HL-60 (cell line): ENCODE data around the gene PLXNA3.

Experiments
- DNase-seq, 2 experiments: peaks; one replicate each; pipeline ENCODE4 v3.0.0-alpha.2; 2010 to 2020; ENCODE audit warnings: low read depth in 1 of 2, low spot score in 1 of 2
- H3K27ac ChIP-seq: fragments of 250-450 bp; sonication (Bioruptor Pico); replicated peaks from 2 replicates; pipeline ENCODE4 v1.5.1; 2020; ENCODE audit warnings: mild to moderate bottlenecking, moderate library complexity
- H3K27me3 ChIP-seq: fragments of 250-450 bp; sonication (Bioruptor Pico); 2 replicates; pipeline ENCODE4 v1.5.1; 2021; ENCODE audit warnings: mild to moderate bottlenecking, moderate library complexity; ENCODE audit not compliant: insufficient read depth, poor library complexity, severe bottlenecking
- H3K4me3 ChIP-seq: replicated peaks from 2 replicates; pipeline ENCODE4 v1.5.1; 2011; ENCODE audit warnings: mild to moderate bottlenecking, control low read depth, low read length; ENCODE audit not compliant: insufficient read depth
- CTCF ChIP-seq: IDR thresholded peaks from one replicate; pipeline ENCODE4 v1.5.1; 2011; ENCODE audit warnings: low read length, control low read depth, inconsistent platforms; ENCODE audit not compliant: insufficient read depth
- GABPA ChIP-seq: IDR thresholded peaks from 2 replicates; pipeline ENCODE4 v1.6.1; 2012; ENCODE audit warnings: low read depth
- POLR2AphosphoS5 ChIP-seq: IDR thresholded peaks from 2 replicates; pipeline ENCODE4 v1.6.1; 2012; ENCODE audit warnings: low read depth
- REST ChIP-seq: IDR thresholded peaks from 2 replicates; pipeline ENCODE4 v1.6.1; 2012; ENCODE audit warnings: low read depth; ENCODE audit not compliant: insufficient replicate concordance
- SPI1 ChIP-seq: IDR thresholded peaks from 2 replicates; pipeline ENCODE4 v1.6.1; 2012; ENCODE audit warnings: low read depth, mild to moderate bottlenecking, borderline replicate concordance

PLXNA3 gene

GRCh38 chrX:154516656-154517100 is 58.6 kb downstream of the PLXNA3 start:
- no peak for TF ChIP-seq REST
- no peak for TF ChIP-seq GABPA
- no peak for TF ChIP-seq POLR2AphosphoS5
- no peak for TF ChIP-seq CTCF
- no peak for TF ChIP-seq SPI1
- peak overlapping the region; percentile 65 for H3K27ac ChIP-seq
- DNase-seq = no peak
- peak overlapping the region; percentile 53 for H3K4me3 ChIP-seq
- H3K27me3 ChIP-seq = no peaks in the 10 kb centered on the region

GRCh38 chrX:154517101-154517781 is 59.2 kb downstream of the PLXNA3 start:
- Histone ChIP-seq H3K27me3 (no peaks in the 10 kb centered on the region), H3K4me3 (no peak overlapping the region), H3K27ac (no peak overlapping the region)
- DNase-seq = no peak
- TF ChIP-seq CTCF (no peak), SPI1 (no peak), POLR2AphosphoS5 (no peak), REST (no peak), GABPA (no peak)

- H3K27ac ChIP-seq = no peak overlapping the region
- H3K27me3 ChIP-seq = no peaks in the 10 kb centered on the region
- TF ChIP-seq GABPA = no peak
- TF ChIP-seq SPI1 = no peak
- no peak for TF ChIP-seq REST
- no peak for TF ChIP-seq POLR2AphosphoS5
- TF ChIP-seq CTCF = no peak
- no peak overlapping the region for H3K4me3 ChIP-seq
- no peak for DNase-seq
These were observed 61.3 kb downstream of the PLXNA3 start for GRCh38 chrX:154519389-154519788.
